Measurements from ENCODE around the gene UPF2. TPM values are rescaled to one million over a fixed set of nuclear protein-coding genes. Genes with fewer than 3 reads are reported as not detected.

The UPF2 gene
- total and polyA plus RNA-seq, 10 of the 15 experiments (the other 5 are each of a cell fraction or from before 2014, with no cell fraction given) = 21.0 to 44.4 (median 25.9) TPM

- no TSS peak for BruUV-seq (replicated peaks)
- H3K79me2 ChIP-seq (ENCODE audit: control insufficient read depth, insufficient read depth, low read length) = no peaks in the 10 kb centered on the region
- H3K4me2 ChIP-seq (ENCODE audit: control insufficient read depth, insufficient read depth) = no peak overlapping the region
- H3K9ac ChIP-seq (ENCODE audit: control insufficient read depth, insufficient read depth, low read length) = no peak overlapping the region
- peaks cover 4% of the 10 kb centered on the region for H3K4me1 ChIP-seq (ENCODE audit: control insufficient read depth, insufficient read depth, low read length)
- DNase-seq (ENCODE audit: low read depth, low spot score) (no peak), ATAC-seq (no peak), FAIRE-seq (no peak)
- SMC1A ChIA-PET (ENCODE audit: uncharacterized antibody, unreplicated experiment) = interaction anchor here (1.3 kb wide), 1 partner anchor 9 kb away, joined by 3 read pairs; no protein-coding TSS in a partner anchor
- H3K9me3 ChIP-seq (replicated peaks; ENCODE audit: control insufficient read depth, insufficient read depth, low read length) = no peaks in the 10 kb centered on the region
- POLR2A ChIA-PET = no interaction called here
- no peak overlapping the region for H3K27ac ChIP-seq (ENCODE audit: control insufficient read depth, insufficient read depth)
- no peak for TF ChIP-seq SKIL (IDR thresholded peaks at IDR 0.05; ENCODE audit: low read depth, poor library complexity, severe bottlenecking)
- TF ChIP-seq ZNF622 (IDR thresholded peaks at IDR 0.05) = no peak
- TF ChIP-seq IRF4 (IDR thresholded peaks at IDR 0.05; ENCODE audit: low read depth, low read length) = no peak
- no peak for TF ChIP-seq TCF12 (IDR thresholded peaks at IDR 0.05; ENCODE audit: low read depth, low read length)
- no peak for TF ChIP-seq HDGF (IDR thresholded peaks at IDR 0.05)
- TF ChIP-seq SIX5 (IDR thresholded peaks at IDR 0.05; ENCODE audit: low read depth, low read length, severe bottlenecking) = no peak
- no peak for TF ChIP-seq HCFC1 (IDR thresholded peaks at IDR 0.05; ENCODE audit: low read length)
- no peak for TF ChIP-seq RCOR1 (conservative IDR thresholded peaks at IDR 0.05; ENCODE audit: low read depth, low read length)
- no peak for TF ChIP-seq ZSCAN29 (IDR thresholded peaks at IDR 0.05)
- H3K4me3 ChIP-seq = no peak overlapping the region
- in situ Hi-C loops (cut with MboI) (no loop called here), intact Hi-C loops (cut with micrococcal nuclease; ENCODE audit: unreplicated experiment) (no loop called here)
- H2AFZ ChIP-seq (ENCODE audit: control insufficient read depth, low read depth, low read length) = no peak overlapping the region
- 48% methylated on average over 9 of the region's 9 CpGs for WGBS (ENCODE audit: insufficient coverage, insufficient replicate concordance, low lambda C conversion rate, missing lambda C conversion rate)
- RAD21 ChIA-PET (ENCODE audit: unreplicated experiment) = no interaction called here
- no peaks in the 10 kb centered on the region for H3K36me3 ChIP-seq (ENCODE audit: control insufficient read depth in 2 of 2, insufficient read depth in 2 of 2, low read length in 1 of 2)
- H3K27me3 ChIP-seq (replicated peaks in 1 of 2; ENCODE audit: control insufficient read depth in 2 of 2, insufficient read depth in 2 of 2, low read length in 1 of 2) = peaks cover 0 to 2% of the 10 kb centered on the region in 2 experiments; a peak in 2 of 4 replicates
- CTCF ChIA-PET = interaction anchor here (0.9 kb wide), 1 partner anchor 51 kb away, joined by 3 read pairs; no protein-coding TSS in a partner anchor
- no peaks in the 10 kb centered on the region for H4K20me1 ChIP-seq (ENCODE audit: control insufficient read depth, insufficient read depth)
Observed at GRCh38 chr10:11871466-11871865, 171.1 kb downstream of the UPF2 start.

Measured in GM12878 (cell line).